ENCODE measurements around the gene SOS1. TPM values are rescaled to one million over a fixed set of nuclear protein-coding genes. Genes with fewer than 3 reads are reported as not detected.

SOS1 gene
- total RNA-seq, 1 donor from 2014 or later, result 44.0 TPM

DNA sequence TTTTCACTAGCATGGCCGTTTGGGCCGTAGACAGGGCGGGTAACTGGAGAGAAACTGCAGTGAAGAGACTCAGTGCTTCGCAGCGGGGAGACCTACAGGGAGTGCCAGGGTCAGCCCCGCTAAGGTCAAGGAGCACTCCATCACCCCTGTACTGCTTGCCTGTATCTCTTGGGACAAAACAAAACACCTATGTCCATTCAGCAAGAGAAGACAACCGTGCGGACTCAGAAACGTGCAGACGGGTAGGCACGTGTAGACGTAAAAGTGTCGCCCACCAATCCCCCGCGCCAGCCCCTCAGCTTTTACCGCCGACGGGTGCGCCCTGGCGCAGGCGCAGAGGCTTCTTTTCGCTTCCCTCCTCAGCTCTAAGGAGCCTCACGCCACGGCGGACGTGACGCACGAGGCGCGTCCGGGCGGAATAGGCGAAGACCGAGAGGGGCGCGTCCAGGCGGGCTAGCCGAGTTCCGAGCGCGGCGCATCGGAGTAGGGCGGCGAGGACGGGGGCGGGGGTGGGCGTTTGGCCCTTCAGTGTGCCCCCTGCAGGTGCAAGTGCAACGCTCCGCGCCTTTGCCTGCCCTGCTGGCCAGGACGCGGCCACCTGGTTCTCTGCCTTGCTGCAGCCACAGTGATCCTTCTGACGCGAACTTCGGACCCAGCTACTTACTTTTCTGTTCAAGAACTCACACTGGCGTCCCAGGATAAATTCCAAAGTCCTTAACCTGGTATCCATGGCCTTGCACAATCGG lies 3.3 kb upstream of the SOS1 start:
- H3K27me3 Mint-ChIP-seq (ENCODE audit: low read depth, unreplicated experiment), result no peaks in the 10 kb centered on the region
- Histone ChIP-seq H3K36me3 (ENCODE audit: insufficient read depth, low read length) (no peaks in the 10 kb centered on the region), H2AFZ (ENCODE audit: low read depth, low read length) (peak overlapping the region; percentile 99), H3K4me3 (ENCODE audit: insufficient read depth, low read depth, low read length) (peak overlapping the region; percentile 99), H3K9ac (ENCODE audit: low read length) (peak overlapping the region; percentile 94), H3K9me3 (ENCODE audit: insufficient read depth, low read depth, low read length) (no peaks in the 10 kb centered on the region), H3K4me1 (ENCODE audit: insufficient read depth, low read length) (peaks cover 14% of the 10 kb centered on the region), H3K4me2 (ENCODE audit: low read length) (peak overlapping the region; percentile 99), H3K27ac (ENCODE audit: low read depth, low read length) (peak overlapping the region; percentile 87), H3K79me2 (ENCODE audit: insufficient read depth, low read length) (peaks cover 15% of the 10 kb centered on the region), H3K27me3 (ENCODE audit: insufficient read depth, low read length) (no peaks in the 10 kb centered on the region), H4K20me1 (ENCODE audit: insufficient read depth, low read length) (peaks cover 8% of the 10 kb centered on the region)
- peak overlapping the region; percentile 92 for H3K27ac Mint-ChIP-seq (ENCODE audit: unreplicated experiment)
- H3K9me3 Mint-ChIP-seq (ENCODE audit: unreplicated experiment), result no peaks in the 10 kb centered on the region
- H3K4me1 Mint-ChIP-seq (ENCODE audit: low read depth, unreplicated experiment), result peaks cover 18% of the 10 kb centered on the region
- peak overlapping the region; percentile 96 for H3K4me3 Mint-ChIP-seq (ENCODE audit: unreplicated experiment)
- H3K36me3 Mint-ChIP-seq (ENCODE audit: low read depth, unreplicated experiment), result no peaks in the 10 kb centered on the region
- DNase-seq (ENCODE audit: low read depth), result peak; percentile 90
- no peak for TF ChIP-seq EZH2 (IDR thresholded peaks at IDR 0.05; ENCODE audit: insufficient read depth, low read length)
- TF ChIP-seq, protein P1, sequence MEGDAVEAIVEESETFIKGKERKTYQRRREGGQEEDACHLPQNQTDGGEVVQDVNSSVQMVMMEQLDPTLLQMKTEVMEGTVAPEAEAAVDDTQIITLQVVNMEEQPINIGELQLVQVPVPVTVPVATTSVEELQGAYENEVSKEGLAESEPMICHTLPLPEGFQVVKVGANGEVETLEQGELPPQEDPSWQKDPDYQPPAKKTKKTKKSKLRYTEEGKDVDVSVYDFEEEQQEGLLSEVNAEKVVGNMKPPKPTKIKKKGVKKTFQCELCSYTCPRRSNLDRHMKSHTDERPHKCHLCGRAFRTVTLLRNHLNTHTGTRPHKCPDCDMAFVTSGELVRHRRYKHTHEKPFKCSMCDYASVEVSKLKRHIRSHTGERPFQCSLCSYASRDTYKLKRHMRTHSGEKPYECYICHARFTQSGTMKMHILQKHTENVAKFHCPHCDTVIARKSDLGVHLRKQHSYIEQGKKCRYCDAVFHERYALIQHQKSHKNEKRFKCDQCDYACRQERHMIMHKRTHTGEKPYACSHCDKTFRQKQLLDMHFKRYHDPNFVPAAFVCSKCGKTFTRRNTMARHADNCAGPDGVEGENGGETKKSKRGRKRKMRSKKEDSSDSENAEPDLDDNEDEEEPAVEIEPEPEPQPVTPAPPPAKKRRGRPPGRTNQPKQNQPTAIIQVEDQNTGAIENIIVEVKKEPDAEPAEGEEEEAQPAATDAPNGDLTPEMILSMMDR (IDR thresholded peaks at IDR 0.05; ENCODE audit: insufficient read depth, low read depth, low read length), result peak; percentile 13
- FAIRE-seq, result no peak

DNA sequence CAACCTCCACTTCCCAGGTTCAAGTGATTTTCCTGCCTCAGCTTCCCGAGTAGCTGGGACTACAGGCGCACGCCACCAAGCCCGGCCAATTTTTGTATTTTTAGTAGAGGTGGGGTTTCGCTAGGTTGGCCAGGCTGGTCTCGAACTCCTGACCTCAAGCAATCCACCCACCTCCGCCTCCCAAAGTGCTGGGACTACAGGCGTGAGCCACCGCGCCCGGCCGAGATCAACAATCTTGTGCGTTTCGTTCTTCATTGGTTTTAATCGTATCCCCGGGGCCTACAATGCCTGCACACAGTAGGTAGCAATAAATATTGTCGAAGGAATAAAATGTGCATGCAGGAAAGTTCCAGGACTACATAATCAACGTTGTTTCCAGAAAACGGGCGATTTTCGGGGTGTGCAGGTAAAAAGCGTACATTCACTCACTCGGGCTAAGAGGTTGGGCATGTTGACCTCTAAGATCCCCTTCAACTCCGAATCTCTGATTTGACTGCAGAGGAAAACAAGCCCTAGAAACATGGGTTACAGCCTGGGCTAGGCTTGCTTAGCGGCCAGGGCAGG lies 2.7 kb upstream of the SOS1 start:
- H3K9ac ChIP-seq (ENCODE audit: low read length), result peak overlapping the region; percentile 94
- H3K4me2 ChIP-seq (ENCODE audit: low read length), result peak overlapping the region; percentile 99
- H3K79me2 ChIP-seq (ENCODE audit: insufficient read depth, low read length), result peaks cover 22% of the 10 kb centered on the region
- peak overlapping the region; percentile 99 for H3K4me3 ChIP-seq (ENCODE audit: insufficient read depth, low read depth, low read length)
- FAIRE-seq, result no peak
- peak overlapping the region; percentile 92 for H3K27ac Mint-ChIP-seq (ENCODE audit: unreplicated experiment)
- peak overlapping the region; percentile 87 for H3K27ac ChIP-seq (ENCODE audit: low read depth, low read length)
- H3K27me3 Mint-ChIP-seq (ENCODE audit: low read depth, unreplicated experiment), result no peaks in the 10 kb centered on the region
- H3K9me3 Mint-ChIP-seq (ENCODE audit: unreplicated experiment), result no peaks in the 10 kb centered on the region
- H3K36me3 Mint-ChIP-seq (ENCODE audit: low read depth, unreplicated experiment), result no peaks in the 10 kb centered on the region
- TF ChIP-seq, protein P1 (IDR thresholded peaks at IDR 0.05; ENCODE audit: insufficient read depth, low read depth, low read length), result no peak
- TF ChIP-seq EZH2 (IDR thresholded peaks at IDR 0.05; ENCODE audit: insufficient read depth, low read length), result no peak
- no peaks in the 10 kb centered on the region for H3K36me3 ChIP-seq (ENCODE audit: insufficient read depth, low read length)
- no peaks in the 10 kb centered on the region for H3K9me3 ChIP-seq (ENCODE audit: insufficient read depth, low read depth, low read length)
- no peak for DNase-seq (ENCODE audit: low read depth)
- peaks cover 15% of the 10 kb centered on the region for H4K20me1 ChIP-seq (ENCODE audit: insufficient read depth, low read length)
- peaks cover 18% of the 10 kb centered on the region for H3K4me1 ChIP-seq (ENCODE audit: insufficient read depth, low read length)
- H3K4me3 Mint-ChIP-seq (ENCODE audit: unreplicated experiment), result peak overlapping the region; percentile 96
- H3K27me3 ChIP-seq (ENCODE audit: insufficient read depth, low read length), result no peaks in the 10 kb centered on the region
- peaks cover 22% of the 10 kb centered on the region for H3K4me1 Mint-ChIP-seq (ENCODE audit: low read depth, unreplicated experiment)
- H2AFZ ChIP-seq (ENCODE audit: low read depth, low read length), result peak overlapping the region; percentile 99
